Skin epidermis (tissue), 12 donors: ENCODE data around the gene NES.

Experiments used
- H3K27ac ChIP-seq, 21 experiments: fragments of 200-600 bp; sonication (generic) in 11 of 21; one replicate each; pipeline ENCODE4 v1.5.0; 2020; ENCODE audit warnings: mild to moderate bottlenecking in 3 of 21, inconsistent platforms in 2 of 21, moderate library complexity in 2 of 21
- H3K4me3 ChIP-seq, 7 experiments: fragments of 200-600 bp; sonication (generic) in 2 of 7; one replicate each; pipeline ENCODE4 v1.5.0; 2020; ENCODE audit warnings: inconsistent platforms in 2 of 7, mild to moderate bottlenecking in 2 of 7, moderate library complexity in 1 of 7

NES gene

DNA sequence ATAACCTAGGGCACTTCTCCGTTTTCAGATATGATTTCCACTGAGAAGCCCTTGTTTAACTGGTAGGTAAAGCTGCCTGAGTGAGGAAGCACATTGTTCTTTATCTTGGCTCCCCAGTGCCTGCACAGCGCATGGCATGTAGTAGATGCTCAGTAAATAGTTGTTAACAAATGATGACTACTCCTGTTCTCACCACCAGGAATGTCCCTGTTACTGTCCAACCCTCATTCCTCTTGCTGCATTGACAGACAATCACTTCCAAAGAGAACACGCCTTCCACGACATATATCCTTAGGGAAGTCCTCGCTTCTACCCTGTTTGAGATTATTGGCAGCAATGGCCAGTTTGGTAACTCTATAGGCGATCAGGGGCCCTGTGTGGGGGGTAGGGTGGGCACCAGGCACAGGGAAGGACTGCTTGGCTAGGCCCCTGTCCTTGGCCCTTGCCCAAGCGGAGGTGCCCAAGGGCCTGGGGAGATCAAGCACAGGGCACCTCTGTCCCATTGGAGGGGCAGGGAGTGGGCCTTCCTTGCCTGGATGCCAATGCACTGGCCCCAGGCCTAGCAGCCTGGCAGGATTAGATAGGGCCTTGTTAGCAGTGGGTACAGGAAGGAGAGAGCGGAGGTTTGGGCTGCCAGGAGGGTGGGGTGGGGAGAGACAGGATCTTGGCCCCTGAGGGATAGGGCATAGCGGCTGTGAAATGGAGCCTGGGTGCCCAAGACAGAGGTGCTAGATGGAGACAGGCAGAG is 10.2 kb downstream of the NES start:
- Histone ChIP-seq H3K27ac (peak overlapping the region in 12 of 21 experiments; percentile 16 to 70 (median 49)), H3K4me3 (no peak overlapping the region)

- no peak overlapping the region for H3K4me3 ChIP-seq
- peak overlapping the region in 3 of 21 experiments; percentile 5 to 24 (median 23) for H3K27ac ChIP-seq
These were observed 11.7 kb downstream of the NES start for GRCh38 chr1:156665539-156665938.

- H3K27ac ChIP-seq, result peak overlapping the region in 8 of 21 experiments; percentile 5 to 66 (median 26)
- no peak overlapping the region for H3K4me3 ChIP-seq
These were observed 12.3 kb downstream of the NES start for GRCh38 chr1:156664767-156665411.

GRCh38 chr1:156664046-156664766 is 13.0 kb downstream of the NES start:
- Histone ChIP-seq H3K4me3 (no peak overlapping the region), H3K27ac (peak overlapping the region in 8 of 21 experiments; percentile 5 to 66 (median 30))

DNA sequence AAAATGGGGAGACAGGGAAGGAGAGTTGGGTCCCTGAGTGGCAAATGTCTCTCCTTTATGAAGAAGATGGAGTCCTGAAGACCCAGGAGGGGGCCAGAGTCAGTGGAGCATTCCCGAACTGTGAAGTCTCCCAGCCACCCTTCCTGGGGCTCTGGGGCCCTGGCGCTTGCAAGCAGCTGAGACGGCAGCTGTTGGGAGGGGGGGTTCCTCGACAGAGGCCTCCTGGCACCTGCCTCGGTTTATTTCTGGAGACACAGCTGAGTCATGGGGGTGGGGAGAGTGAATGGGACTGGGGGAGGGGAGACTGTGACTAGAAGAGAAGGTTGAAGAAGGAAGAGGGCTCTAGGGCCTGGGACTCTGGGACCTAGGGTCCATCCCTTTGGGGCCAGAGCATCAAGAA is 14.0 kb downstream of the NES start:
- H3K27ac ChIP-seq, result peak overlapping the region in 6 of 21 experiments; percentile 5 to 80 (median 68)
- H3K4me3 ChIP-seq, result no peak overlapping the region

- H3K27ac ChIP-seq, result peak overlapping the region in 13 of 21 experiments; percentile 22 to 80 (median 67)
- no peak overlapping the region for H3K4me3 ChIP-seq
These were observed 14.5 kb downstream of the NES start for GRCh38 chr1:156662800-156663055.

- Histone ChIP-seq H3K27ac (peak overlapping the region in 20 of 21 experiments; percentile 24 to 80 (median 66)), H3K4me3 (no peak overlapping the region)
These were observed 15.0 kb downstream of the NES start for GRCh38 chr1:156662005-156662799.

DNA sequence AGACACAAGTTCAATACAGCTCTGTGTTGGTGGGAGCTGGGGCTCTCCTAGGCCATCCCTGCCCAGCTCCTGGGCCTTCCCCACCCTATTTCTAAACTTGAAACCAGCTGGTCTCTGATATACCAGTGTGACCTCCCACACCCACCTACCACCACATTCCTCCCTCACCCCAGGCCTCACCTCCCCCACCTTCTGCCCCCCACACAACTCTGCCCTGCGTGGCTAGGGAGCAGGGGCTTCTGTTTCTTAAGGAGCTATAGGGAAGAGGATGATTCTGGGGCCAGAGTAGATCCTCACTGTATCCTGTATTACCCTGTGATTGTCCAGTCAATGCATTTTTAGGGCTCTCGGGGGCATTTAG is 16.5 kb downstream of the NES start:
- peak overlapping the region in 19 of 21 experiments; percentile 1 to 80 (median 62) for H3K27ac ChIP-seq
- no peak overlapping the region for H3K4me3 ChIP-seq

GRCh38 chr1:156659988-156660751 is 17.0 kb downstream of the NES start:
- Histone ChIP-seq H3K4me3 (no peak overlapping the region), H3K27ac (peak overlapping the region in 20 of 21 experiments; percentile 1 to 80 (median 58))

DNA sequence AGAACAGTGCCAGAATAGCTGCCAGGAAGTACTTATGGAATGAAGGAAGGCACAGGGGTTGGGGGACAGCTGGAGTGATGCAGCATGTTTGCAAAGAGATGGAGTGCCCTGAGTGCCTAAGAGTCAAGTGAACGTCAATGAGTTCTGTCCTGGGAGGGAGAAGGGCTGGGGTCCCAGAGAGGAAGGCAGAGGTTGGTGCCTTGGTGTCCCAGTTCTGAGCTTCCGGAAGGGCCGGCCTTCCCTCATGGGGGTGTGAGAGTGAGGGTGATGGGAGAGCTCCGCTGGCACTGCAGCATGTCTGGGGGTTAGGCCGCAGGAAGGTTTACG is 17.6 kb downstream of the NES start:
- H3K4me3 ChIP-seq, result no peak overlapping the region
- peak overlapping the region in 5 of 21 experiments; percentile 6 to 29 (median 9) for H3K27ac ChIP-seq

- no peak overlapping the region for H3K4me3 ChIP-seq
- peak overlapping the region in 1 of 21 experiments; percentile 7 for H3K27ac ChIP-seq
These were observed 18.1 kb downstream of the NES start for GRCh38 chr1:156658945-156659574.

DNA sequence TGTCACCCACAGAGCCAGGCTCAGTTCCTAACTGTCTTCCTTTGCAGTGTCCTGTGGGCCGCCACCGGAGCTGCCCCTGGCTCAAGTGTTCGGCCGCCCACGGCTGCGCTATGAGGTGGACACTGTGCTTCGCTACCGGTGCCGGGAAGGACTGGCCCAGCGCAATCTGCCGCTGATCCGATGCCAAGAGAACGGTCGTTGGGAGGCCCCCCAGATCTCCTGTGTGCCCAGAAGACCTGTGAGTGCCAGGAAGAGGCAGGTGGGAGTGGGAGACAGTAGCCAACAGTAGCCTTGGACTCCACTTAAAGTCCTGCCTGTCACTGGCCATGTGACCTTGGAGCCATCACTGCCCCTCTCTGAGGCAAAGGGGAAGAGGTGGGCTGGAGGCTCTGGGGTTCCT is 18.7 kb downstream of the NES start:
- Histone ChIP-seq H3K27ac (no peak overlapping the region), H3K4me3 (no peak overlapping the region)

- H3K27ac ChIP-seq, result no peak overlapping the region
These were observed 19.4 kb downstream of the NES start for GRCh38 chr1:156657741-156658319.

GRCh38 chr1:156656806-156657740 is 20.1 kb downstream of the NES start:
- H3K27ac ChIP-seq, result no peak overlapping the region

More at GRCh38 chr1:156657741-156658319, 19.4 kb downstream of the NES start:
- H3K4me3 ChIP-seq, result peak overlapping the region in 1 of 7 experiments; percentile 4

GRCh38 chr1:156655904-156656516 is 21.2 kb downstream of the NES start:
- Histone ChIP-seq H3K27ac (no peak overlapping the region), H3K4me3 (no peak overlapping the region)

More at GRCh38 chr1:156656806-156657740, 20.1 kb downstream of the NES start:
- H3K4me3 ChIP-seq, result peak overlapping the region in 4 of 7 experiments; percentile 3 to 24 (median 6)

GRCh38 chr1:156655151-156655903 is 21.9 kb downstream of the NES start:
- no peak overlapping the region for H3K27ac ChIP-seq
- no peak overlapping the region for H3K4me3 ChIP-seq
